Measurements from ENCODE around the gene CYRIA.

The CYRIA gene

DNA sequence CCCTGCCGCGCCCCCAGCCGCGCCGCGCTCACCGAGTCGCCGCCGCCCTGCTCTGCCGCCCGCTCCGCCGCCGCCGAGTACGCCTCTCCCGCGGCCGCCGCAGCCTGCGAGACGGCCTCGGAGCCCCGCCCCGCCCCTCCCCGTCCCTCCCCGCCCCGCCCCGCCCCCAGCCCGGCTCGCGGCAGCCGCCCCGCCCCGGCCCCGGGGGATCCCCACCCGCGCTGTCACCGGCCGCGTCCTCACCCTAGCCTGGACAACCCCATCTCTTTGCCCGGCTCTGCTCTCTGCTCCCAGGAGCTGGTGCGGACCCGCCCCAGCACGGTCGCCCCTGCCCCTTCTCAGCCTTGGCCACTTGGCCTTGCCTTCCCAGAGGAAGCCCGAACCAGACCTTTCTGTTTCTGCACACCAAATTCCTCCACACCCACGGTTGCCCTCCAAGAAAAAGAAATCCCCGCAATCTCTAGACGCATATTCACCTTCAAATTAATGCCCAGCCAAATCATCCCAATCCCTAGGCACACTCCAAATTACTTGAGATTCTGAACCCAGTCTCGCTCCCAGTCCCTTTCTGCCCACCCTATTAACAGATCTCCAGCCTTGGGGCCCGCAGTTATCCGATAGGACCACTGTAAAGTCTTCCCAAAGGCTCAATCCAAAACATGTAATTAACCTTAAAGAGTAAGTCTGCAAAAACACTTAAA lies at the start of gene CYRIA:
TSS of gene CYRIA (minus strand) at position 87 of the 701 bp plus-strand sequence. CDS start 77,715 bp downstream, outside the sequence.
- TF ChIP-seq, protein P1, sequence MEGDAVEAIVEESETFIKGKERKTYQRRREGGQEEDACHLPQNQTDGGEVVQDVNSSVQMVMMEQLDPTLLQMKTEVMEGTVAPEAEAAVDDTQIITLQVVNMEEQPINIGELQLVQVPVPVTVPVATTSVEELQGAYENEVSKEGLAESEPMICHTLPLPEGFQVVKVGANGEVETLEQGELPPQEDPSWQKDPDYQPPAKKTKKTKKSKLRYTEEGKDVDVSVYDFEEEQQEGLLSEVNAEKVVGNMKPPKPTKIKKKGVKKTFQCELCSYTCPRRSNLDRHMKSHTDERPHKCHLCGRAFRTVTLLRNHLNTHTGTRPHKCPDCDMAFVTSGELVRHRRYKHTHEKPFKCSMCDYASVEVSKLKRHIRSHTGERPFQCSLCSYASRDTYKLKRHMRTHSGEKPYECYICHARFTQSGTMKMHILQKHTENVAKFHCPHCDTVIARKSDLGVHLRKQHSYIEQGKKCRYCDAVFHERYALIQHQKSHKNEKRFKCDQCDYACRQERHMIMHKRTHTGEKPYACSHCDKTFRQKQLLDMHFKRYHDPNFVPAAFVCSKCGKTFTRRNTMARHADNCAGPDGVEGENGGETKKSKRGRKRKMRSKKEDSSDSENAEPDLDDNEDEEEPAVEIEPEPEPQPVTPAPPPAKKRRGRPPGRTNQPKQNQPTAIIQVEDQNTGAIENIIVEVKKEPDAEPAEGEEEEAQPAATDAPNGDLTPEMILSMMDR (IDR thresholded peaks at IDR 0.05), result no peak
- H3K27ac ChIP-seq, result peak within 1 kb of the TSS in 1 of 2 donors; percentile 80
- peak; percentile 79 for DNase-seq (ENCODE audit: low spot score)
- H3K4me3 ChIP-seq, result peak within 1 kb of the TSS; percentile 79

DNA sequence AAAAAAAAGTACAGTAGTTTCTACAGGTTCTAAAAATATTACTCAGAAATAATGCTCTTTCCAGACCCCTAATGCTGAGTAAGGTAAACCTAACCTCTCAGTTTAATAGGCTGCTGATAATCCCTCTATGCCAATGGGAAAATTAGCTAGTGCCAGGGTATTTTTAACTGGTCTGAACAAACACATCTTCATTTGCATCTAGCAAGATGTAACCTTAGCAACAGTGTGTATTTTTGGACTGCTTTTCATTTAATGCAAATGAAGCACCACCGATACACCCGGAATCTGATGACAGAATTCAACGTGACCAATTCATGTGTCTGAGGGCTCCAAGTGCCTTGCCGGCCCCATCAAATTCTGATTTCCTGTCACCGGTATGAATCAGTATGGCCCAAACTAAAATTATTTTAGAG lies 47.4 kb upstream of the CYRIA start:
- Histone ChIP-seq H3K27ac (no peak overlapping the region), H3K4me3 (no peak overlapping the region)
- TF ChIP-seq, protein P1 (IDR thresholded peaks at IDR 0.05), result no peak
- no peak for DNase-seq (ENCODE audit: low spot score)

DNA sequence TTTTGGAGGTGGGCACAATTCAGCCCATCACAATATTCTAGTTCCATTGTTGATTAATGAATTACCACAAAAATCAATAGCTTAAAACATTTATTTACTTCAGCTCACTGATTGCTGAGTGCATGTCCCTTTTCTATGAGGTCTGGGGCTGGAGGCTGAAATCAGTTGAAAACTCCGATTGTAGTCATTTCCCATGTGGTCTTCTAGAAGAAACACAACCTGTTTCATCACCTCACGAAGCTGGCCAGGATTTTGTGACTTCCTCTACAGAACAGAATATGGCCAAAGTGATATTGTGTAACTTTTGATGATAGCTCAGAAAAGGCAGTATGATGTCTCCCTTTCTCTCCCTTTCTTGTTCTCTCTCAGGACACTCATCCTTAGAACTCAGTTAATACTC lies 44.1 kb upstream of the CYRIA start:
- H3K27ac ChIP-seq, result no peak overlapping the region
- TF ChIP-seq, protein P1 (IDR thresholded peaks at IDR 0.05), result no peak
- H3K4me3 ChIP-seq, result no peak overlapping the region
- no peak for DNase-seq (ENCODE audit: low spot score)

DNA sequence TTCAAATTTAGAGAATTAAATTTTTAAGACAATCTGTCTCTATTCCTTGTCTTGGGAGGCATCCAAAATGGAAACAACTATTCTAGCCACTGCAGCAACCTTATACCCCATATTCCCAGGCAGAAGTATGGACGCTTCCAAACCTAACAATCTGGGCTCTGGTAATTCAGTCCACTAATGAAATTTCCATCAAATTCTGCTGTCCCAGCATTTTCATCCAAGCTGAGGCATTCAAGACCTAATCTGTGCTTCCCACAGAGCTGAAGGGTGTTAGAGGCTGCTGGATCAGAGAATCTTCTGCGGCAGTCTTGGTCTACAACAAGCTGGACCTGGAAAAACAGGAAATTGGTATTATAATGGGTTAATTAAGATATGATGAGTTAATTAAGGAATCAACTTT lies 42.5 kb upstream of the CYRIA start:
- no peak for DNase-seq (ENCODE audit: low spot score)
- TF ChIP-seq, protein P1 (IDR thresholded peaks at IDR 0.05), result no peak
- no peak overlapping the region for H3K27ac ChIP-seq
- no peak overlapping the region for H3K4me3 ChIP-seq

DNA sequence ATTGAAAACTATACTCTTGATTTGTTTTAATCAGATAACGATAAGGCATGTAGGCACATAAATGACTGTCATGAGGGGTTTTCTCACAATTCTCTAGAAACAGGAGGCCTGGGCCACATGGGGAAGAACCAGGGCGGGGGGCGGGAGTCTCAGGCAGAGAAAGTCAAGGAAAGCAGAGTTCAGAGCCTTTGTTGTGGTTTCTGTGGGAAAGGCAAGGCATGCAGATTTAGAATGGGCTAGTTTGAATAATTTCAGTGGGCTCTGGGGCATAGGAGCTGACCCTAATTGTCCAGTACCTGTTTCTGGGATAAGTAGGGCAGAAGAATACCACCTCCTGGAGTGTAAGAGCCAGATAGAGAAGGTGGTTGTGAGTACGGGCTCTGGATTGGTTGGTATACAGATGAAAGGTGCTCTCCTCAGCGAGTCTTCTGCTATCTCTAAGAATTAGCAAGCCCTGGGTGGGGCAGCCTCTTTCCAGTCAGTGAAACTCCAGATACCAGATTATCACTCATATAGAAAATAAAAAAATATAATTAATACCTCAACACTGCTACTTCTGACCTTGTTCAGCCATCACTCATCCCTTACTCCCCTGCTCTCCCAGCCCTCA lies 41.5 kb upstream of the CYRIA start:
- Histone ChIP-seq H3K27ac (no peak overlapping the region), H3K4me3 (no peak overlapping the region)
- TF ChIP-seq, protein P1 (IDR thresholded peaks at IDR 0.05), result no peak

DNA sequence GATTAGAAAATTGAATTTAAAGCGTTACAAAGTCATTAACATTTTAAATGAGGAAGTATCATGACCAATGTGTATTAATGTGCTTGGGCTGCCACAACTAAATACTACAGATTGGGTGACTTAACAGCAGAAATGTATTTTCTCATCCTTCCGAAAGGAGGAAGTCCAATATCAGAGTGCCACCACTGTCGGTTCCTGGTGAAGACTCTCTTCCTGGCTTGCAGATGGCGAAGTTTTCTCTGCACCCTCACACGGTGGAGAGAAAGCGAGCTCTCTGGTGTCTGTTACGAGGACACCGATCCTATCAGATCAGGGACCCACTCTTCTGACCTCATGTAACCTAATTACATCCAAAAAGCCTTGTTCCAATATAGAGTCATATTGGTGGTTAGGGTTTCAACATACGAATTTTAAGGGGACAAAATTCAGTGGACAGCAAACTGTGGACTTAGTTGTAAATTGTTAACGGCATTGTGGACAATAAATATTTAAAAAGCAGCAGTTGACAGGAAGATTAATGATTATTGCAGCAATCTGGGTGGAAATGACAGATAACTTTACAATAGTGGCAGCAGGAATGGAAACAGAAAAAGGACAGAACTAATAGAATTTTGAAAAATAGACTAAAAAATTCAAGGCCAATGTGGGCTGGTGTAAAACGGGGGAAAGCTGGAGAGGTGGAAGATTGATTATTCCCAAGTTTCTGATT lies 35.1 kb upstream of the CYRIA start:
- TF ChIP-seq, protein P1 (IDR thresholded peaks at IDR 0.05), result no peak
- DNase-seq (ENCODE audit: low spot score), result no peak
- Histone ChIP-seq H3K27ac (no peak overlapping the region), H3K4me3 (no peak overlapping the region)

More for the DNA sequence above, 41.5 kb upstream of the CYRIA start:
- DNase-seq (ENCODE audit: low spot score), result no peak

Data from coronary artery (tissue), 2 donors.